Measurements from ENCODE around the gene CCDC158. TPM values are rescaled to one million over a fixed set of nuclear protein-coding genes. Genes with fewer than 3 reads are reported as not detected.

Gene CCDC158
- total and polyA plus RNA-seq, 2 donors (not counting 1 experiment from before 2014, with no cell fraction given), result not detected

- Histone ChIP-seq H3K36me3 (replicated peaks in 1 of 2; ENCODE audit: control extremely low read depth in 1 of 2, control insufficient read depth in 1 of 2, extremely low read depth in 1 of 2, insufficient read depth in 2 of 2, low read length in 1 of 2) (no peaks in the 10 kb centered on the region), H3K27ac (ENCODE audit: low read length in 2 of 2) (no peak overlapping the region), H3K4me1 (ENCODE audit: control insufficient read depth in 2 of 2, insufficient read depth in 2 of 2, low read length in 2 of 2) (no peaks in the 10 kb centered on the region), H3K4me3 (ENCODE audit: control extremely low read depth in 1 of 5, extremely low read depth in 1 of 5, insufficient read depth in 1 of 5, low read depth in 2 of 5, low read length in 4 of 5) (no peak overlapping the region), H3K79me2 (ENCODE audit: control insufficient read depth, insufficient read depth, low read length) (no peaks in the 10 kb centered on the region), H3K27me3 (replicated peaks in 1 of 4; ENCODE audit: control extremely low read depth in 1 of 4, control insufficient read depth in 3 of 4, insufficient read depth in 4 of 4, low read length in 3 of 4) (peaks cover 0 to 7% (median 3%) of the 10 kb centered on the region in 4 experiments), H3K9me3 (ENCODE audit: control extremely low read depth in 1 of 3, control insufficient read depth in 2 of 3, insufficient read depth in 1 of 3, low read length in 2 of 3) (peaks cover 0 to 1% (median 0%) of the 10 kb centered on the region in 3 donors), H3K9ac (ENCODE audit: low read length) (no peak overlapping the region), H4K20me1 (ENCODE audit: control insufficient read depth, insufficient read depth, low read length, poor library complexity, severe bottlenecking) (no peaks in the 10 kb centered on the region), H3K4me2 (replicated peaks; ENCODE audit: low read depth, low read length, poor library complexity, severe bottlenecking) (no peak overlapping the region), H2AFZ (ENCODE audit: insufficient read depth, low read depth, low read length, poor library complexity, severe bottlenecking) (no peak overlapping the region)
- no peaks in the 10 kb centered on the region for H3K4me1 Mint-ChIP-seq
- intact Hi-C loops (cut with micrococcal nuclease), result no loop called here
- TF ChIP-seq CTCF (IDR thresholded peaks at IDR 0.05) (no peak), EZH2 (IDR thresholded peaks at IDR 0.05; ENCODE audit: borderline replicate concordance, insufficient read depth, low read depth, low read length, poor library complexity, severe bottlenecking) (no peak)
- CTCF ChIA-PET, result interaction anchor here (0.6 to 1.1 kb wide), 2 partner anchors 11 to 63 kb away, joined by 3 read pairs; no protein-coding TSS in a partner anchor
- H3K4me3 Mint-ChIP-seq, result no peak overlapping the region
- POLR2A ChIA-PET, result no interaction called here
- peaks cover 10% of the 10 kb centered on the region for H3K27me3 Mint-ChIP-seq
- H3K27ac Mint-ChIP-seq, result no peak overlapping the region
- H3K9me3 Mint-ChIP-seq (ENCODE audit: insufficient read depth), result no peaks in the 10 kb centered on the region
- 100% methylated on average over 1 of the region's 9 CpGs for WGBS (ENCODE audit: insufficient coverage)
- ATAC-seq (ENCODE audit: low read depth), result no peak
- no peak for DNase-seq
Measured at GRCh38 chr4:76441881-76442280, 20.9 kb upstream of the CCDC158 start.

GRCh38 chr4:76439491-76439890 lies 18.6 kb upstream of the CCDC158 start:
- ATAC-seq (ENCODE audit: low read depth), result no peak
- no peak overlapping the region for H3K4me3 Mint-ChIP-seq
- no peak overlapping the region for H3K4me2 ChIP-seq (replicated peaks; ENCODE audit: low read depth, low read length, poor library complexity, severe bottlenecking)
- peaks cover 28% of the 10 kb centered on the region for H3K27me3 Mint-ChIP-seq
- DNase-seq, result no peak
- CTCF ChIA-PET, result interaction anchor here (0.8 to 2.3 kb wide), 2 partner anchors 9 to 65 kb away, joined by 3 to 9 read pairs; no protein-coding TSS in a partner anchor
- intact Hi-C loops (cut with micrococcal nuclease), result loop anchor here (10.0 kb wide), 1 partner anchor 995 kb away; no protein-coding TSS in a partner anchor
- H4K20me1 ChIP-seq (ENCODE audit: control insufficient read depth, insufficient read depth, low read length, poor library complexity, severe bottlenecking), result no peaks in the 10 kb centered on the region
- POLR2A ChIA-PET, result no interaction called here
- H3K27ac Mint-ChIP-seq, result no peak overlapping the region
- peaks cover 7 to 17% of the 10 kb centered on the region in 2 donors for H3K4me1 ChIP-seq (ENCODE audit: control insufficient read depth in 2 of 2, insufficient read depth in 2 of 2, low read length in 2 of 2)
- H3K36me3 ChIP-seq (replicated peaks in 1 of 2; ENCODE audit: control extremely low read depth in 1 of 2, control insufficient read depth in 1 of 2, extremely low read depth in 1 of 2, insufficient read depth in 2 of 2, low read length in 1 of 2), result no peaks in the 10 kb centered on the region
- H2AFZ ChIP-seq (ENCODE audit: insufficient read depth, low read depth, low read length, poor library complexity, severe bottlenecking), result no peak overlapping the region
- H3K9me3 ChIP-seq (ENCODE audit: control extremely low read depth in 1 of 3, control insufficient read depth in 2 of 3, insufficient read depth in 1 of 3, low read length in 2 of 3), result peaks cover 0 to 1% (median 0%) of the 10 kb centered on the region in 3 donors
- H3K9ac ChIP-seq (ENCODE audit: low read length), result no peak overlapping the region
- TF ChIP-seq CTCF (IDR thresholded peaks at IDR 0.05) (no peak), EZH2 (IDR thresholded peaks at IDR 0.05; ENCODE audit: borderline replicate concordance, insufficient read depth, low read depth, low read length, poor library complexity, severe bottlenecking) (no peak)
- no peak overlapping the region for H3K27ac ChIP-seq (ENCODE audit: low read length in 2 of 2)
- peaks cover 0 to 6% (median 2%) of the 10 kb centered on the region in 4 experiments for H3K27me3 ChIP-seq (replicated peaks in 1 of 4; ENCODE audit: control extremely low read depth in 1 of 4, control insufficient read depth in 3 of 4, insufficient read depth in 4 of 4, low read length in 3 of 4)
- no peaks in the 10 kb centered on the region for H3K79me2 ChIP-seq (ENCODE audit: control insufficient read depth, insufficient read depth, low read length)
- 100% methylated on average over 1 of the region's 2 CpGs for WGBS (ENCODE audit: insufficient coverage)
- H3K9me3 Mint-ChIP-seq (ENCODE audit: insufficient read depth), result no peaks in the 10 kb centered on the region
- peaks cover 16% of the 10 kb centered on the region for H3K4me1 Mint-ChIP-seq
- no peak overlapping the region for H3K4me3 ChIP-seq (ENCODE audit: control extremely low read depth in 1 of 5, extremely low read depth in 1 of 5, insufficient read depth in 1 of 5, low read depth in 2 of 5, low read length in 4 of 5)

Data from B cell (primary cell).